ENCODE measurements around the gene KERA.

Gene KERA

GRCh38 chr12:91074154-91074709, 16.4 kb upstream of the KERA start:
- no peak for DNase-seq (ENCODE audit: low read depth in 2 of 2, low spot score in 1 of 2)

GRCh38 chr12:91073426-91073825, 15.6 kb upstream of the KERA start:
- DNase-seq (ENCODE audit: low read depth in 2 of 2, low spot score in 1 of 2), result no peak

GRCh38 chr12:91072931-91073330, 15.1 kb upstream of the KERA start:
- no peak for DNase-seq (ENCODE audit: low read depth in 2 of 2, low spot score in 1 of 2)

- no peak for DNase-seq (ENCODE audit: low read depth in 2 of 2, low spot score in 1 of 2)
These were observed 13.1 kb upstream of the KERA start for GRCh38 chr12:91070936-91071335.

- DNase-seq (ENCODE audit: low read depth in 2 of 2, low spot score in 1 of 2), result no peak
These were observed 7.6 kb upstream of the KERA start for GRCh38 chr12:91065396-91065795.

- no peak for DNase-seq (ENCODE audit: low read depth in 2 of 2, low spot score in 1 of 2)
These were observed 6.8 kb upstream of the KERA start for GRCh38 chr12:91064640-91065039.

GRCh38 chr12:91061091-91061490, 3.3 kb upstream of the KERA start:
- DNase-seq (ENCODE audit: low read depth in 2 of 2, low spot score in 1 of 2), result no peak

- no peak for DNase-seq (ENCODE audit: low read depth in 2 of 2, low spot score in 1 of 2)
These were observed 1.4 kb upstream of the KERA start for GRCh38 chr12:91059211-91059610.

GRCh38 chr12:91058786-91059185, 962 bp upstream of the KERA start:
- DNase-seq (ENCODE audit: low read depth in 2 of 2, low spot score in 1 of 2), result no peak

GRCh38 chr12:91056488-91056887, 1.3 kb downstream of the KERA start:
- DNase-seq (ENCODE audit: low read depth in 2 of 2, low spot score in 1 of 2), result no peak

GRCh38 chr12:91055976-91056375, 1.8 kb downstream of the KERA start:
- no peak for DNase-seq (ENCODE audit: low read depth in 2 of 2, low spot score in 1 of 2)

- DNase-seq (ENCODE audit: low read depth in 2 of 2, low spot score in 1 of 2), result no peak
These were observed 3.7 kb downstream of the KERA start for GRCh38 chr12:91053951-91054715.

- no peak for DNase-seq (ENCODE audit: low read depth in 2 of 2, low spot score in 1 of 2)
These were observed 5.8 kb downstream of the KERA start for GRCh38 chr12:91052026-91052425.

GRCh38 chr12:91044586-91044985, 13.2 kb downstream of the KERA start:
- DNase-seq (ENCODE audit: low read depth in 2 of 2, low spot score in 1 of 2), result no peak

GRCh38 chr12:91043408-91043807, 14.4 kb downstream of the KERA start:
- no peak for DNase-seq (ENCODE audit: low read depth in 2 of 2, low spot score in 1 of 2)

- no peak for DNase-seq (ENCODE audit: low read depth in 2 of 2, low spot score in 1 of 2)
These were observed 17.6 kb downstream of the KERA start for GRCh38 chr12:91040096-91040755.

- DNase-seq (ENCODE audit: low read depth in 2 of 2, low spot score in 1 of 2), result no peak
These were observed 20.5 kb downstream of the KERA start for GRCh38 chr12:91037276-91037675.

- DNase-seq (ENCODE audit: low read depth in 2 of 2, low spot score in 1 of 2), result no peak
These were observed 24.6 kb downstream of the KERA start for GRCh38 chr12:91033251-91033650.

GRCh38 chr12:91023326-91024004, 34.4 kb downstream of the KERA start:
- DNase-seq (ENCODE audit: low read depth in 2 of 2, low spot score in 1 of 2), result no peak

- no peak for DNase-seq (ENCODE audit: low read depth in 2 of 2, low spot score in 1 of 2)
These were observed 36.7 kb downstream of the KERA start for GRCh38 chr12:91021076-91021475.

GRCh38 chr12:91019455-91019854, 38.4 kb downstream of the KERA start:
- DNase-seq (ENCODE audit: low read depth in 2 of 2, low spot score in 1 of 2), result no peak
